Measurements from ENCODE around the gene CDH22.

The CDH22 gene

DNA sequence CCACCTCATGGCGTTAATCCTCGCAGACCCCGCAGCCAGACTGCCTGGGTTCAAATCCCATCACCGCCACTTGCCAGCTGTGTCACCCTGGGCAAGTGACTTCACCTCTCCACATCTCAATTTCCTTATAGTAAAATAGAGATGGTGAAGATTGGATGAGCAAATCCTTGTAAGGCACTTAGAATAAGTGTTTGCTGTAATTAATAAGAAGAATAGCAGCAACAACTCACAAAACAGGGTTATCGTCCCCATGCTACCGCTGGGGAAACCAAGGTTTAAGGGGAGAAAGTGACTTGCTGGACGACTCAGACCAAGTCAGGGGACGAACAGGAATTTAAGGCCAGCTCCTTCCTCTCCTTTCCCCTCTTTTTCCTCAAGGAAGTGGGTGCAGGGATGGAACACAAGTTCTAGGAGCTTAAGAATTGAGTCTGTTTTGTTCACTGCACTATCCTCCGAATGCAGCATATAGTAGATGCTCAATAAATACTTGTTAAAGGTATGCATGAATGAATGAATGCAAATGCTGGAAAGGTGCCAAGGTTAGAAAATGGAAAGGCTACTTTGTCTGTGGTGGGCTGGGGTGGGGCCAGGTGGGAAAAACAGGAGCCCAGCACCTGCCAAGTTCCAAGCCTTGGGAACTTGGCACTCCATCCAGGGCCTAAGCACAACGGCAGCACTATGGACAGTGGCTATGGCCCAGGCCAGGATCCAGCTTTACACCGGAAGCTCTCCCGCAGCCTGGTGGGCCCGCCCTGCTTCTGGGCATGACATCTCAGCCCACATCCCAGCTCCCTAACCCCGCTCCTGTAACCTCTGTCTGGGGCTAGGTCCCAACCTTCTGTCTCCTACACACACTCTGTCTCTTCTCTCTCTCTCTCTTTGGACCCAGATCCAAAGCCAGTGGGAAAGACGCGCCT, 4.9 kb upstream of the CDH22 start:
- TF ChIP-seq, protein P1, sequence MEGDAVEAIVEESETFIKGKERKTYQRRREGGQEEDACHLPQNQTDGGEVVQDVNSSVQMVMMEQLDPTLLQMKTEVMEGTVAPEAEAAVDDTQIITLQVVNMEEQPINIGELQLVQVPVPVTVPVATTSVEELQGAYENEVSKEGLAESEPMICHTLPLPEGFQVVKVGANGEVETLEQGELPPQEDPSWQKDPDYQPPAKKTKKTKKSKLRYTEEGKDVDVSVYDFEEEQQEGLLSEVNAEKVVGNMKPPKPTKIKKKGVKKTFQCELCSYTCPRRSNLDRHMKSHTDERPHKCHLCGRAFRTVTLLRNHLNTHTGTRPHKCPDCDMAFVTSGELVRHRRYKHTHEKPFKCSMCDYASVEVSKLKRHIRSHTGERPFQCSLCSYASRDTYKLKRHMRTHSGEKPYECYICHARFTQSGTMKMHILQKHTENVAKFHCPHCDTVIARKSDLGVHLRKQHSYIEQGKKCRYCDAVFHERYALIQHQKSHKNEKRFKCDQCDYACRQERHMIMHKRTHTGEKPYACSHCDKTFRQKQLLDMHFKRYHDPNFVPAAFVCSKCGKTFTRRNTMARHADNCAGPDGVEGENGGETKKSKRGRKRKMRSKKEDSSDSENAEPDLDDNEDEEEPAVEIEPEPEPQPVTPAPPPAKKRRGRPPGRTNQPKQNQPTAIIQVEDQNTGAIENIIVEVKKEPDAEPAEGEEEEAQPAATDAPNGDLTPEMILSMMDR (IDR thresholded peaks at IDR 0.05; ENCODE audit: low read depth, low read length): no peak
- Histone ChIP-seq H3K27ac (peak overlapping the region; percentile 67), H3K36me3 (no peaks in the 10 kb centered on the region), H3K9me3 (ENCODE audit: severe bottlenecking) (no peaks in the 10 kb centered on the region), H3K27me3 (ENCODE audit: insufficient read depth, low read depth, severe bottlenecking) (no peaks in the 10 kb centered on the region), H3K4me3 (ENCODE audit: low read depth, low read length) (peak overlapping the region; percentile 44)
- no peak for DNase-seq

DNA sequence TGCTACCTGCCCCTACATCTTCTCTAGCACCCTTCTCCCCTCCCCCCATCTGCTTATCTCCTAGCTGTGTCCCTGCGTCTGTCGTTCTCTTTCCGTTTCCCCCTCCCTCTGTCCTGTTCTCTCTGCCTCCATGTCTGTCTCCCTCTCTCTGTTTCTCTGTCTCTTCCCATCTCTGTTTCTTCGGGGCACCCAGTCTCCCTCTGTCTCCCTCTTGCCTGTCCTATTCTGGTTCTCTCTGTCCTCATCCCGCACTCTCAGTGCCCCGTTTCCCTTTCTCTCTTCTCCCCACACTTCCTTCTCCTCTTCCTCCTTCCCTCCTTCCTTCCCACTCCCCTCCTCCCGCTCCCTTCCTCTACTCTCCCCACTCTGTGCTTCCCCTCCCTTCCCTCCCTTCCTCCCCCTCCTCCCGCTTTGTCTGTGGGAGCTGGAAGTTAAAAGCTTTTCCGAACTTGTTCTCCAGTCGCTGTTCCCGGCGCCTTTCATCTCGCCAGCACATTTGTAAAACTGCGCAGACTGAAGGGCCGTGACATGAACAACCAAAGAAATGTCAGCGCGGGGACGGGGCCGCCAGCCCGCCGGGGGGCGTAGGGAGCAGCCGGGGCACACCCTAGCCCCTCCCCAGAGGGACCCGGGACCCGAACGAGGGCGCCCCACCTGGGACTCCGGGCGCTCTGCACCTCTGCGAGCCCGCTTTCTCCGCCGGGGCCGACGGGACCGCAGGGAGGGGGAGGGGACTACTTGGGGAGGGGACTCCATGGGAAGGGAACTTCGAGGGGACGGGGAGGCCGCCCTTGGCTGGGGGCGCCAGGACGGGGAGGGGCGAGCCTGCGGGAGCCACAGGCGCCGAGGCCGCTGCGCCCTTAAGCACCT, 4.0 kb upstream of the CDH22 start:
- peak overlapping the region; percentile 44 for H3K4me3 ChIP-seq (ENCODE audit: low read depth, low read length)
- peak; percentile 92 for DNase-seq
- no peaks in the 10 kb centered on the region for H3K27me3 ChIP-seq (ENCODE audit: insufficient read depth, low read depth, severe bottlenecking)
- H3K9me3 ChIP-seq (ENCODE audit: severe bottlenecking): no peaks in the 10 kb centered on the region
- TF ChIP-seq, protein P1 (IDR thresholded peaks at IDR 0.05; ENCODE audit: low read depth, low read length): peak; percentile 77
- no peaks in the 10 kb centered on the region for H3K36me3 ChIP-seq
- peak overlapping the region; percentile 67 for H3K27ac ChIP-seq

DNA sequence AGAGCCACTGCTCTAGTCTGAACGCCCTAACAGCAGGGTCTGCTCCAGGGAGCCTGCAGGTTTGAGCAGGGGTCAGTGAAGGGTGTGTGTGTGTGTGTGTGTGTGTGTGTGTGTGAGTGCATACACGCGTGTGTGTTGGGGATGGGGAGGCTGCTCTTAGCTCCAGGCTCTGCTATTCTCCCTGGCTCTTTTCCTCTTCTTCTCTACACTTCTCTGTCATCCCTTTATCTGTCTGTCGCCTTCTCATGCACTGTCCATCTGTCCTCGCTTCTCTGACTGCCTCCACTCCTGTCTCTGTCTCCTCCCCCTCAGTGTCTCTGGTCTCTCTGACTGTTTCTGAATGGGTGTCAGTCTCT, 3.4 kb upstream of the CDH22 start:
- peak overlapping the region; percentile 67; the same call in 1 of the 2 replicates for H3K27ac ChIP-seq
- H3K4me3 ChIP-seq (ENCODE audit: low read depth, low read length): peak overlapping the region; percentile 44
- H3K36me3 ChIP-seq: no peaks in the 10 kb centered on the region
- no peak for DNase-seq
- TF ChIP-seq, protein P1 (IDR thresholded peaks at IDR 0.05; ENCODE audit: low read depth, low read length): no peak
- no peaks in the 10 kb centered on the region for H3K9me3 ChIP-seq (ENCODE audit: severe bottlenecking)
- no peaks in the 10 kb centered on the region for H3K27me3 ChIP-seq (ENCODE audit: insufficient read depth, low read depth, severe bottlenecking)

DNA sequence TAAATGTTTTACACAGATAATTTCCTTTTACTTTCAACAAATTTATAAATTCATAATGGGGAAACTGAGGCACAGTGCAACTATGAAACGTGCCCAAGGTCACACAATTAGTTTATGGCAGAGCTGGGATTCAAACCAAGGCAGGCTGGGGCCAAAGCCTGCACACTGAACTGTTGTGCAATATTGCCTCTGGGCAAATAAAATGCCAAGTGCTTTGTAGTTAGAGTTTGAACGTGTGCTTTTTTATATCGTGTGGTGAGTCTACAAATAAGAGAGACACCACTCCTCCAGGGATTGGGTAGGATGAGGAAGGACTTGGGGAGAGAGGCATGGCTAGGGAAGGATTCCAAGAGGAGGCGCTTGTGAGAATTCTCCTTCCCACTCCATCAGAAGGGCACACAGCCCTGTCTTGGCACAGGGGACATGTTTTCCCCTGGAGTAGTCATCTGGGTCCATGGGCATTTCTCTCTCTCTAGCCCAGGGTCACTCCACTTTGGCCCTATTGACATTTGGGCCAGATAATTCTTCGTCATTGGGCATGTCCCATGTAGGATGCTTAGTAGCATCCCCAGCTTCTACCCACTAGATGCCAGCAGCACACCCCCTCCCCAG, 2.8 kb upstream of the CDH22 start:
- TF ChIP-seq, protein P1 (IDR thresholded peaks at IDR 0.05; ENCODE audit: low read depth, low read length): no peak
- DNase-seq: no peak
- H3K27me3 ChIP-seq (ENCODE audit: insufficient read depth, low read depth, severe bottlenecking): no peaks in the 10 kb centered on the region
- H3K4me3 ChIP-seq (ENCODE audit: low read depth, low read length): no peak overlapping the region
- H3K9me3 ChIP-seq (ENCODE audit: severe bottlenecking): no peaks in the 10 kb centered on the region
- H3K36me3 ChIP-seq: no peaks in the 10 kb centered on the region
- no peak overlapping the region for H3K27ac ChIP-seq

DNA sequence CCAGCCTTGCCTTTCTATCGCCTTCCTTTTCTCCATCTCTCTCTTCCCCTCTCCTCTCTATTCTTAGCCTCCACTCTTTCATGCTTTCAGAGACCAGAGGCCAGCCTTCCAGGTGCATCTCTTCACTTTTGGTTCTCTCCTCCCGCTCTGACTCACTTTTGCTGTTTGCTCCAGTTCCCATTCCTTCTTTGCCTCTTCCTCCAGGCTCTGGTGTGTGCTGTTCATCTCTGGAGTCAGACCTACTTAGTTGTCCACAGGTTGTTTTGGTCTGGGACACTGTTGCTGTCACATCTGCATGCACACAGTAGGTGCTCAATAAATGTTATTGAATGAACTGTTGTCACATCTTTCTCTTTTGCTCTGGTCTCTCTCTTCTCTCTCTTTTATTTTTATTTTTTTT, 1.6 kb upstream of the CDH22 start:
- TF ChIP-seq, protein P1 (IDR thresholded peaks at IDR 0.05; ENCODE audit: low read depth, low read length): no peak
- Histone ChIP-seq H3K36me3 (no peaks in the 10 kb centered on the region), H3K9me3 (ENCODE audit: severe bottlenecking) (no peaks in the 10 kb centered on the region), H3K27ac (no peak overlapping the region), H3K4me3 (ENCODE audit: low read depth, low read length) (no peak overlapping the region), H3K27me3 (ENCODE audit: insufficient read depth, low read depth, severe bottlenecking) (no peaks in the 10 kb centered on the region)
- DNase-seq: no peak

Measured in WERI-Rb-1 (cell line).